ENCODE results near the gene CCSER1.

CCSER1 gene

DNA sequence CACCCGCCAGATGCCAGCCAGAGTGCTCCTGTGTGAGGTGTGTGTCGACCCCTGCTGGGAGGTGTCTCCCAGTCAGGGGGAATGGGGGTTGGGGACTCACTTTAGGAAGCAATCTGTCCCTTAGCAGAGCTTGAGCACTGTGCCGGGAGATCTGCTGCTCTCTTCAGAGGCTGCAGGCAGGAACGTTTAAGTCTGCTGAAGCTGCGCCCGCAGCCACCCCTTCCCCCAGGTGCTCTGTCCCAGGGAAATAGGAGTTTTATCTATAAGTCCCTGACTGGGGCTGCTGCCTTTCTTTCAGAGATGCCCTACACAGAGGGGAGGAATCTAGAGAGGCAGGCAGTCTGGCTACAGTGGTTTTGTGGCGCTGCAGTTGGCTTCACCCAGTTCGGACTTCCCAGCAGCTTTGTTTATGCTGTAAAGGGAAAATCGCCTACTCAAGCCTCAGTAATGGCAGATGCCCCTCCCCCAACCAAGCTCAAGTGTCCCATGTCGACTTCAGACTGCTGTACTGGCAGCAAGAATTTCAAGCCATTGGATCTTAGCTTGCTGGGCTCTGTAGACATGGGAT is 80.8 kb downstream of the CCSER1 start:
- H3K4me3 ChIP-seq (ENCODE audit: low read length): no peak overlapping the region
- no peaks in the 10 kb centered on the region for H3K27me3 ChIP-seq (ENCODE audit: control insufficient read depth, insufficient read depth, low read length)
- no peaks in the 10 kb centered on the region for H3K36me3 ChIP-seq (ENCODE audit: control insufficient read depth, low read depth, low read length)

DNA sequence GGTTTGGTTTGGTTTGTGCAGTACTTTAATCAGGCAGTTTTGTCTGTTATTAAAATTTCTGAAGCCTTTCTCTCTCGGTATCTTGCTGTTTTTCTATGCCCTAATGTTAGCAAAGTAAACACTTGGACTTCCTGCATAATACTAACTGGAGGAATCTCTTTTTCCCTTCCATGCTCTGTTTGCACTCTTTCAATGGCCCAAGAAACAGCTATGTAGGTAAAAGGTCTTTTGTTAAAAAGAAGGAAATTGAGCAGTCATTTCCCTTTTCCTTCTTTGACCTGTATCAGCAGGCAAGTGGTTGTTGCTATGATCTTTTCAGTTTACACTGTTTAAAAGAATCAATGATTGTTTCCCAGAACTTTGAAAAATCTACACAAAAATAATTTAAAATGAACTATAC is 82.7 kb downstream of the CCSER1 start:
- Histone ChIP-seq H3K9ac (ENCODE audit: low read length) (no peak overlapping the region), H3K36me3 (ENCODE audit: control insufficient read depth, low read depth, low read length) (no peaks in the 10 kb centered on the region), H3K27me3 (ENCODE audit: control insufficient read depth, insufficient read depth, low read length) (no peaks in the 10 kb centered on the region), H3K4me3 (ENCODE audit: low read length) (no peak overlapping the region), H3K9me3 (ENCODE audit: control insufficient read depth, low read depth, low read length) (no peaks in the 10 kb centered on the region), H3K4me1 (ENCODE audit: control insufficient read depth, low read depth, low read length) (peaks cover 11% of the 10 kb centered on the region), H3K27ac (ENCODE audit: low read length) (no peak overlapping the region)

More for the DNA sequence above, 80.8 kb downstream of the CCSER1 start:
- Histone ChIP-seq H3K27ac (ENCODE audit: low read length) (no peak overlapping the region), H3K4me1 (ENCODE audit: control insufficient read depth, low read depth, low read length) (peaks cover 11% of the 10 kb centered on the region), H3K9me3 (ENCODE audit: control insufficient read depth, low read depth, low read length) (no peaks in the 10 kb centered on the region), H3K9ac (ENCODE audit: low read length) (no peak overlapping the region)

DNA sequence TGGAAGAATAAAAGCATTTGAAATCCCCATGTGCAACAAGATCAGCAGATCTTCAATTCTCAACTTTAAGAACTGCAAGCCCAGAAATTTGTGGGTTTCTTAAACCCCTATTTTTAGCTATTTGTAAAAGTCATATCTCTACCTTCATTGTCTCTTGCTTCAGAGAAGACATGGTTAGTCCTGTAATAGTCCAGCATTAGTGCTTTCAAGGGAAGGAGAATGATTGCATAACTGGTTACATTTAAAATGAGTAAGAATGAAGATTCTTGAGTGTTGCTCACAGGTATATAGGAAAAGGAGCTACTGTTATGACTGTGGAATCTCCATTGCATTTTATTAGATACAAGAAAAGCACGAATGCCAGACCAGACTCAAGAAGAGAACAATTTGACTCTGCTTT is 84.0 kb downstream of the CCSER1 start:
- Histone ChIP-seq H3K9me3 (ENCODE audit: control insufficient read depth, low read depth, low read length) (no peaks in the 10 kb centered on the region), H3K4me1 (ENCODE audit: control insufficient read depth, low read depth, low read length) (peaks cover 23% of the 10 kb centered on the region), H3K27me3 (ENCODE audit: control insufficient read depth, insufficient read depth, low read length) (no peaks in the 10 kb centered on the region)

DNA sequence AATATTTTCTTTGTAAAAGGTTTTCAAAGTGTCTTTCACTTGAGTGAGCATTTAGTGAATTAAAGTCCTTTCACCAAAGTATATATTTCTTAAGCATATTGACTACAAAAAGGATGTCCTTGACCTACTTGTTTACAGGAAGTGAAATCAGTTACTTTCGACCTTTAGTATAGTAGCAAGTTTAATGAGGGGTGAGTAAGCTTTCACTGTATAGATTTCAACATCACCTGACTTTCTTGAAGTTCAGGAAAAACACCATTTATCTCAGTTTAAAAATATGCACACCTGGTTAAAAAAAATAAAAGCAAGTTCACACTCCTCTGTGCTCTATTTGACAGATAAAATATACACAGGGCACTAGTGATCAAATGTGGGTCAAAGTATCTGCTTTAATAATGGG is 88.1 kb downstream of the CCSER1 start:
- H3K36me3 ChIP-seq (ENCODE audit: control insufficient read depth, low read depth, low read length): no peaks in the 10 kb centered on the region
- no peak overlapping the region for H3K27ac ChIP-seq (ENCODE audit: low read length)
- H3K9me3 ChIP-seq (ENCODE audit: control insufficient read depth, low read depth, low read length): no peaks in the 10 kb centered on the region
- no peak overlapping the region for H3K9ac ChIP-seq (ENCODE audit: low read length)
- H3K4me3 ChIP-seq (ENCODE audit: low read length): no peak overlapping the region
- H3K27me3 ChIP-seq (ENCODE audit: control insufficient read depth, insufficient read depth, low read length): no peaks in the 10 kb centered on the region
- peaks cover 15% of the 10 kb centered on the region for H3K4me1 ChIP-seq (ENCODE audit: control insufficient read depth, low read depth, low read length)

More for the DNA sequence above, 84.0 kb downstream of the CCSER1 start:
- no peak overlapping the region for H3K4me3 ChIP-seq (ENCODE audit: low read length)
- no peak overlapping the region for H3K27ac ChIP-seq (ENCODE audit: low read length)
- H3K9ac ChIP-seq (ENCODE audit: low read length): no peak overlapping the region
- H3K36me3 ChIP-seq (ENCODE audit: control insufficient read depth, low read depth, low read length): no peaks in the 10 kb centered on the region

DNA sequence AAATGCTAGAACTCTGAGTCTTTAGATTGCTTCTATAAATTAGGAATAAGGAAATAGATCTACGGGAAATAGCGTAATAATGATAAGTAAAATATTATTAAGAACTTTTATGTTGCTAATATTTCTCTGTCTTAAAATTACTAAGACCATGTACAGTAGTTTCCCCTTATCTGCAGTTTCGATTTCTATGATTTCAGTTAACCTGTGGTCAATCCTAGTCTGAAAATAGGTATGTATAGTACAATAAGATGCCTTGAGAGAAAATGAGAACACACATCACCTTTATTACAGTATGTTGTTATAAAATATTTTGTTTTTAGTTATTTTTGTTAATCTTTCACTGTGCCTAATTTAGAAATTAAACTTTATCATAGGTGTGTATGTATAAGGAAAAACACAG is 92.6 kb downstream of the CCSER1 start:
- H3K27ac ChIP-seq (ENCODE audit: low read length): no peak overlapping the region
- H3K27me3 ChIP-seq (ENCODE audit: control insufficient read depth, insufficient read depth, low read length): no peaks in the 10 kb centered on the region
- peaks cover 15% of the 10 kb centered on the region for H3K4me1 ChIP-seq (ENCODE audit: control insufficient read depth, low read depth, low read length)
- no peaks in the 10 kb centered on the region for H3K9me3 ChIP-seq (ENCODE audit: control insufficient read depth, low read depth, low read length)
- H3K9ac ChIP-seq (ENCODE audit: low read length): no peak overlapping the region
- H3K36me3 ChIP-seq (ENCODE audit: control insufficient read depth, low read depth, low read length): no peaks in the 10 kb centered on the region
- H3K4me3 ChIP-seq (ENCODE audit: low read length): no peak overlapping the region

DNA sequence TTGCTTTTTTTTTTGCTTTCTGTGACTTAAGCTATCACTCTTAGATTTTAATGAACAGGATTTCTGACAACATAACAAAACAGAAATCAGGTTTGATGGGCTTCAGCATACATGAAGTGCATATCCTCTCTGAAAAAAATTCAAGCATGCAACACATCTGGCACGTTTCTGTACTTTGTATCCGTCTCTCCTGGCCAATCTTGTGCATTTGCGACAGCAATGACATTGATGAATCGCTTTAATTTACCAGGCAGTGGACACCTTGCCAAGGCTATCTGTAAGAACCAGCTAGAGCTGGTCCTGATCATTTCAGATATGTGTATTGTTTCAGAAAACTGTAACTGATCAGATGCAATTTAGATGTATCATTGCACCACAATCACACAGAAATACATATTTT is 93.3 kb downstream of the CCSER1 start:
- Histone ChIP-seq H3K9me3 (ENCODE audit: control insufficient read depth, low read depth, low read length) (no peaks in the 10 kb centered on the region), H3K9ac (ENCODE audit: low read length) (no peak overlapping the region), H3K4me1 (ENCODE audit: control insufficient read depth, low read depth, low read length) (peaks cover 10% of the 10 kb centered on the region), H3K27ac (ENCODE audit: low read length) (no peak overlapping the region), H3K4me3 (ENCODE audit: low read length) (no peak overlapping the region), H3K36me3 (ENCODE audit: control insufficient read depth, low read depth, low read length) (no peaks in the 10 kb centered on the region), H3K27me3 (ENCODE audit: control insufficient read depth, insufficient read depth, low read length) (no peaks in the 10 kb centered on the region)

DNA sequence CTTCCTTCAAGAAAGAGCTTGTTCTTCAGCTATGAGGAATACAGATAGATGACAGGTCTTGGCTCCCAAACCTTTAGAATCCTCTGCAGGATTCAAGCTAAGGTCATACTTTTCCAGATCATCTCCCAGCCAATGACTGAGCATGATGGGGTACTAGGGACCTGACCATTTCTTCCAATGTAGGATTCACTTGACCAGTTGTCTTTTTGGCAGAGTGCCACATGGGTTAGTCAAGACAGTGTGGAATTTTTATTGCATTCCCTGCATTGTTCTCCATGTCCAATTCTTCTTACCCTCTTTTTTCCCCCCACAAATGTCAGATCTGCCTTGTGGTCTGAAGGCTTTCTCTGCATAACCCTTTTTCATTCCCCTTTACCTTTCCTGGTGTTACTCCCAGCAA is 99.5 kb downstream of the CCSER1 start:
- Histone ChIP-seq H3K27me3 (ENCODE audit: control insufficient read depth, insufficient read depth, low read length) (no peaks in the 10 kb centered on the region), H3K9me3 (ENCODE audit: control insufficient read depth, low read depth, low read length) (no peaks in the 10 kb centered on the region), H3K4me1 (ENCODE audit: control insufficient read depth, low read depth, low read length) (no peaks in the 10 kb centered on the region), H3K36me3 (ENCODE audit: control insufficient read depth, low read depth, low read length) (no peaks in the 10 kb centered on the region), H3K9ac (ENCODE audit: low read length) (no peak overlapping the region), H3K27ac (ENCODE audit: low read length) (no peak overlapping the region), H3K4me3 (ENCODE audit: low read length) (no peak overlapping the region)

DNA sequence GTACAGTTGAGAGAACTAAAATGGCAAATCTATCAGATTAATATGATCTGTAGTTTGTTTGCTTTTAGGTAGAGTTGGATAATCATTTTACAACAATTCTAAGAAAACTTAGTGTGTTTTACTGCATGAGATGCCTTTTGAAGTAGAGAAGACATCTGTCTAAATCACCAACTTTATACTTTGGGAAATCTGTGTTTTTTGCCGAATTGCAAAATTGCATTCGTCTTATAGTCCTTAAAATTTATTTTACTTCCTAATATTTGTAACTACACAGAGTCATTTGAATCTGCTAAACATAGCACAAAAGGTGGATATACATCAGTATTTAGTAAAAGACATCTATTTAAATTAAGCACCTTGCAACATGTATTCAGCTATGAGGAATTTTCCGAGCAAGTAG is 100.0 kb downstream of the CCSER1 start:
- Histone ChIP-seq H3K27me3 (ENCODE audit: control insufficient read depth, insufficient read depth, low read length) (no peaks in the 10 kb centered on the region), H3K36me3 (ENCODE audit: control insufficient read depth, low read depth, low read length) (no peaks in the 10 kb centered on the region), H3K27ac (ENCODE audit: low read length) (no peak overlapping the region), H3K4me3 (ENCODE audit: low read length) (no peak overlapping the region), H3K4me1 (ENCODE audit: control insufficient read depth, low read depth, low read length) (no peaks in the 10 kb centered on the region), H3K9ac (ENCODE audit: low read length) (no peak overlapping the region), H3K9me3 (ENCODE audit: control insufficient read depth, low read depth, low read length) (no peaks in the 10 kb centered on the region)

DNA sequence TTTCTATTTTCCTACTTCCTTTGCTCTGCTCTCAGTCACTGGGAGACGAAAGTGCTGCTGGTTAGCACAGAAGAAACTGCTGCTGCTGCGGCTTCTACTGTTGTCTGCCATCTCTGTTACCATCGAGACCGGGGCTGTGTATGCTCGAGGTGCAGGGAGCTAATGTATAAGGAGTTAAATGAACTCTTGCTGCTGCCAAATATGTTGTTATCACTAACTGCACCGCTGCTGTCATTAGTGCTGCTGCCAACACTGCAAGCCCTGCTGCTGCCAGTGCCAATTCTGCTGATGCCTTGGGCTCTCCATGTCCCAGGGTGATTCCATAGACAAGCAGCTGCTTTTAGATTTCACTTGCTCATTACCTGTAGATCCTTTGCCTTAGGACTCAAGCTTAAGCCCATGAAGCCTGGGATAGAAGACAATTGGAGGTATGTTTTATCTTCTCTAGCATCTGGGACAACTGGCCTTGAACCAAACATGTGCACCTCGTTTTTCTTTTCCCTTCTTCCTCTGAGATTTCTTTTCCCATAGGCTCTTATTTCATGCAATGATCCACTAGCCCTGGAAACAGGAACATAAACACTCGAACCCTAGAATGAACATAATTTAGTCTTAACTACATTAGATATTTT is 107.8 kb downstream of the CCSER1 start:
- no peaks in the 10 kb centered on the region for H3K9me3 ChIP-seq (ENCODE audit: control insufficient read depth, low read depth, low read length)
- no peaks in the 10 kb centered on the region for H3K4me1 ChIP-seq (ENCODE audit: control insufficient read depth, low read depth, low read length)
- no peaks in the 10 kb centered on the region for H3K27me3 ChIP-seq (ENCODE audit: control insufficient read depth, insufficient read depth, low read length)
- H3K9ac ChIP-seq (ENCODE audit: low read length): no peak overlapping the region
- no peaks in the 10 kb centered on the region for H3K36me3 ChIP-seq (ENCODE audit: control insufficient read depth, low read depth, low read length)
- H3K27ac ChIP-seq (ENCODE audit: low read length): no peak overlapping the region
- H3K4me3 ChIP-seq (ENCODE audit: low read length): no peak overlapping the region

DNA sequence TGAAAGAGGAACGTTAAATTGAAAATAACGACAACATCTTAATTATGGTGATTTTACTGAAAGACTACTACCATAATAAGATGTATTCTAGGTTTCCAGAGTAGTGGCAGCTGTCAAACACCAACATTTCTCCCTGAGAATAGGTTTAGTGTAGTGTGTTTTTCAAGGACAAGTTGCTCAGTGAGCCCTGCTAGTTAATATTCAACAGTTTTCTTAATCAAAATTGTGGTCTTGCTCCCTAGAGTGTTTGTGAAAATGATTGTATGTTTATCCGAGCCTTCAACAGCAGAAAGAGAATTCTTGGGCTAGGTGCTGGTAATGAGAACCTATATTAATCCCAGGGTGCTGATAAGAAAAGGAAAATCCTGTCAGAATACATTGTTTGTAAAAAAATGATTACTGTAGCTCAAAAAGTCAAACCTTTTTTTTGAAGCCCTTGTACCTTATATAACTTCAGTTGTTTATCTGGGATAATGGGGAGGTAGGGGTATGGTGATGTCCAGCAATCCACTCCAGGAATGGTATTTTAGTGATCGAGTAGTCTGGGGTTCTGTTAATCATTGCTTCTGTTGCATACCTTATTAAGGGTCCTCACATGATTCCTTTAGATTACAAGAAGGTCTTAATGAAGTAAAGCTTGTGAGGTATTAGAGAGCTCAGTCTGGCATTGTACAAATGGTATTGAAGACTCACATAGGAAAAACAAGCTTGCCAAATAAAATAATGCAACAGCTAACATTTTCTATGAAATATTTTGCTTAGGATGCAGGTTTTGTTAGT is 110.7 kb downstream of the CCSER1 start:
- Histone ChIP-seq H3K36me3 (ENCODE audit: control insufficient read depth, low read depth, low read length) (no peaks in the 10 kb centered on the region), H3K27ac (ENCODE audit: low read length) (no peak overlapping the region), H3K27me3 (ENCODE audit: control insufficient read depth, insufficient read depth, low read length) (no peaks in the 10 kb centered on the region), H3K4me3 (ENCODE audit: low read length) (no peak overlapping the region), H3K9ac (ENCODE audit: low read length) (no peak overlapping the region), H3K4me1 (ENCODE audit: control insufficient read depth, low read depth, low read length) (no peaks in the 10 kb centered on the region), H3K9me3 (ENCODE audit: control insufficient read depth, low read depth, low read length) (no peaks in the 10 kb centered on the region)

DNA sequence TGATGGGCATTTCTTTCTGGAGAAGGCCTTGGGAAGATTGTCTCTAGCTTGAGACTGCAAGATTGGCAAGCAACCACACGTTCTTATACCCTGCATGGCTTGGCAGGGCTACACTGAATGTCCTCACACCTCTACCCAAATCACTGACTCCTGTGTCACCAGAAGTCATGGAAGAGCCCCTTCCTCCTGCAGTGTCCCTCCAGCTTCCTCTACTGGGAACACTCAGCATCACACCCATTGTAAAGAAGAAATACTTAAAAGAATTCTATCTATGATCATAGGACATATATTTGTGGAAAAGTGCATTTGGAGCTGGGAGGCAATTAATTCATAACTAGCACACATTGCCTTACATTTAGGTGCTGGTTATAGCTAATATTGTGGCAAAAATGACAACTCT is 113.1 kb downstream of the CCSER1 start:
- no peaks in the 10 kb centered on the region for H3K4me1 ChIP-seq (ENCODE audit: control insufficient read depth, low read depth, low read length)
- H3K9me3 ChIP-seq (ENCODE audit: control insufficient read depth, low read depth, low read length): no peaks in the 10 kb centered on the region
- H3K36me3 ChIP-seq (ENCODE audit: control insufficient read depth, low read depth, low read length): no peaks in the 10 kb centered on the region
- H3K4me3 ChIP-seq (ENCODE audit: low read length): no peak overlapping the region
- H3K27ac ChIP-seq (ENCODE audit: low read length): no peak overlapping the region
- H3K27me3 ChIP-seq (ENCODE audit: control insufficient read depth, insufficient read depth, low read length): no peaks in the 10 kb centered on the region
- no peak overlapping the region for H3K9ac ChIP-seq (ENCODE audit: low read length)

DNA sequence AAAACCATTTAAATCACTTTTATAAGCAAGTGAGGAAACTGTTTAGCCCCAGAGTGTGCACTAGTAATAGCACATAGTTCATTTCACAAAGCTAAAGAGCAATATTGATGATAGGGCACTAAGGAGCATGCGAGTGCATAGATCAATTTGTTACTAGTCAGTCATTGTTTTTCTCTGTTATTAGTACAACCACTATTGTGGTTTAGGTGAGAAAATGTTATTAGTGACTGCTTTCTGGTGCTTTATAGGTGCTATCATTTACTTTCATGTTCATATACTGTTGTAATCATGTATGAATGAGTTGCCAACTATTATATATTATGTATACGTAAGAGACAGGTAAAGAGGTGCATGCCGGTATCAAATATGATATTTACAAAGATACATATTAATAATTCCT is 113.8 kb downstream of the CCSER1 start:
- H3K9me3 ChIP-seq (ENCODE audit: control insufficient read depth, low read depth, low read length): no peaks in the 10 kb centered on the region
- H3K27me3 ChIP-seq (ENCODE audit: control insufficient read depth, insufficient read depth, low read length): no peaks in the 10 kb centered on the region
- H3K36me3 ChIP-seq (ENCODE audit: control insufficient read depth, low read depth, low read length): no peaks in the 10 kb centered on the region
- no peak overlapping the region for H3K27ac ChIP-seq (ENCODE audit: low read length)
- no peak overlapping the region for H3K4me3 ChIP-seq (ENCODE audit: low read length)
- no peaks in the 10 kb centered on the region for H3K4me1 ChIP-seq (ENCODE audit: control insufficient read depth, low read depth, low read length)
- H3K9ac ChIP-seq (ENCODE audit: low read length): no peak overlapping the region
